Neutrophil (primary cell): Measurements from ENCODE around the gene MKLN1.

ENCODE experiments used
- H3K27ac ChIP-seq: fragments of 200-600 bp; sonication (generic); 2 replicates; pipeline ENCODE4 v1.5.1; 2016; ENCODE audit warnings: mild to moderate bottlenecking, moderate library complexity
- H3K27me3 ChIP-seq: fragments of 200-600 bp; sonication (generic); 2 replicates; pipeline ENCODE4 v1.6.0; 2016; ENCODE audit warnings: mild to moderate bottlenecking
- H3K36me3 ChIP-seq: fragments of 200-600 bp; sonication (generic); 2 replicates; pipeline ENCODE4 v1.5.1; 2017
- H3K4me1 ChIP-seq, 2 experiments: fragments of 200-600 bp in 1 of 2; sonication (generic) in 1 of 2; 1 replicate in 1 of 2; 2 replicates in 1 of 2; pipeline versions ENCODE4 v1.5.1 to v1.6.1; 2013 to 2016; ENCODE audit warnings: low read depth in 1 of 2, low read length in 1 of 2, mild to moderate bottlenecking in 1 of 2, moderate library complexity in 1 of 2; ENCODE audit not compliant: control insufficient read depth in 1 of 2, insufficient read depth in 1 of 2
- H3K4me3 ChIP-seq, 2 experiments: fragments of 200-600 bp in 1 of 2; sonication (generic) in 1 of 2; 1 replicate in 1 of 2; 2 replicates in 1 of 2; pipeline ENCODE4 v1.5.1; 2013 to 2016; ENCODE audit warnings: low read depth in 1 of 2, low read length in 1 of 2, mild to moderate bottlenecking in 1 of 2, moderate library complexity in 1 of 2
- H3K9me3 ChIP-seq: fragments of 200-600 bp; sonication (generic); 2 replicates; pipeline ENCODE4 v1.5.1; 2016
- CTCF ChIP-seq: fragments of 200-600 bp; sonication (generic); IDR thresholded peaks from 2 replicates; pipeline ENCODE4 v1.5.1; 2016; ENCODE audit warnings: antibody characterized with exemption

MKLN1 gene

DNA sequence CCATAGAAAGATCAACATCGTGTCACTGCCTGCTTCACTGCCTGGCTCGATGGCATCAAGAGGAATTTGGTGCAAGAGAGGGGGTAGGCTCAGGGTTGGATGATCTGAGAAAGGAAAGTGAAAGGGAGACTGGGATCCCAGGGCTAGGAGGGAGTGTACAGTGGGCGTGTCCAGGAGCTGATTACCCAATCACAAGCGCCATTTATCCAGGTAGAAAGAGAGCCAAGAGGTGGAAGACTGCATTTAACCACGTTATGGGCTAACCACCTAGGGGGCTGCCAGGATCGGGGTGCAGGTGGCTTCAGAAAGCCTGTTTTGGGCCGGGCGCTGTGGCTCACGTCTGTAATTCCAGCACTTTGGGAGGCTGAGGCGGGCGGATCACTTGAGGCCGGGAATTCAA lies 218.4 kb downstream of the MKLN1 start:
- Histone ChIP-seq H3K27me3 (peaks cover 4% of the 10 kb centered on the region), H3K4me3 (no peak overlapping the region)
- no peak for TF ChIP-seq CTCF

More for the DNA sequence above, 218.4 kb downstream of the MKLN1 start:
- Histone ChIP-seq H3K4me1 (no peaks in the 10 kb centered on the region), H3K27ac (no peak overlapping the region), H3K9me3 (no peaks in the 10 kb centered on the region), H3K36me3 (no peaks in the 10 kb centered on the region)
